HepG2 (cell line): Measurements from ENCODE around the gene LDLR. TPM values are rescaled to one million over a fixed set of nuclear protein-coding genes. Genes with fewer than 3 reads are reported as not detected.

Experiments
- ATAC-seq: fragments of 200-7000 bp; cut with Tn5 transposase; 3 replicates; pipeline ENCODE4 v1.9.1; 2020; ENCODE audit warnings: mild to moderate bottlenecking, moderate library complexity
- BruUV-seq: library from RNA; stranded (reverse); fragments of 400-500 nt; replicated peaks from 2 replicates; lab custom pipeline; 2021; lab: Mats Ljungman, UMichigan
- CTCF ChIA-PET: fragments of 300-600 bp; formaldehyde crosslinking; extraction: SDS; loops from one replicate; lab custom pipeline; 2021; ENCODE audit warnings: low total read pairs, inconsistent platforms, low intra/inter-chr PET ratio; lab: Yijun Ruan, JAX
- POLR2A ChIA-PET: fragments of 350-600 bp; sonication (Branson Sonifier 250); formaldehyde crosslinking; loops from one replicate; lab custom pipeline; 2020; ENCODE audit warnings: antibody characterized with exemption, inconsistent platforms; lab: Yijun Ruan, JAX
- DNase-seq: peaks from one replicate; pipeline ENCODE4 v3.0.0-alpha.2; 2015; ENCODE audit warnings: low spot score
- FAIRE-seq: peaks from 3 replicates; lab custom pipeline; 2011; peaks lifted over from hg19 to GRCh38; lab: Jason Lieb, UNC
- H2AFZ ChIP-seq: one replicate; pipeline ENCODE4 v1.6.1; 2011; ENCODE audit warnings: low read length, inconsistent platforms
- H3K27ac ChIP-seq: fragments of 300-600 bp; 3 replicates; pipeline ENCODE4 v1.8.0; 2011; ENCODE audit warnings: mixed run types, mild to moderate bottlenecking, mixed read lengths, low read length, inconsistent platforms; ENCODE audit not compliant: insufficient read depth; ENCODE audit errors: extremely low read length
- H3K27me3 ChIP-seq, 2 experiments: fragments of 200-600 bp in 1 of 2; 2 replicates in 1 of 2; 3 replicates in 1 of 2; pipeline versions ENCODE4 v1.6.0 to v1.8.0; 2011; ENCODE audit warnings: low read length in 2 of 2, mild to moderate bottlenecking in 2 of 2, moderate library complexity in 2 of 2, inconsistent platforms in 1 of 2; ENCODE audit not compliant: insufficient read depth in 2 of 2, control insufficient read depth in 1 of 2
- H3K36me3 ChIP-seq, 2 experiments: fragments of 200-600 bp in 1 of 2; replicated peaks in 1 of 2; 2 replicates in 1 of 2; 3 replicates in 1 of 2; pipeline versions ENCODE4 v1.5.1 to v1.8.0; 2011; ENCODE audit warnings: low read length in 2 of 2, inconsistent platforms in 1 of 2; ENCODE audit not compliant: insufficient read depth in 2 of 2, control insufficient read depth in 1 of 2
- H3K4me1 ChIP-seq: 2 replicates; pipeline ENCODE4 v1.5.1; 2012; ENCODE audit warnings: low read length, inconsistent platforms; ENCODE audit not compliant: insufficient read depth
- H3K4me2 ChIP-seq: 2 replicates; pipeline ENCODE4 v1.6.0; 2011; ENCODE audit warnings: low read depth, low read length, inconsistent platforms
- H3K4me3 ChIP-seq, 3 experiments: fragments of 200-600 bp in 1 of 3; sonication (generic), shearing (Covaris generic) in 1 of 3; replicated peaks in 1 of 3; 2 replicates each; pipeline ENCODE4 v1.5.1; 2011 to 2016; ENCODE audit warnings: low read length in 3 of 3, inconsistent platforms in 2 of 3, low read depth in 2 of 3, mild to moderate bottlenecking in 2 of 3, control low read depth in 1 of 3, mixed read lengths in 1 of 3; ENCODE audit not compliant: insufficient read depth in 1 of 3
- H3K79me2 ChIP-seq: one replicate; pipeline ENCODE4 v1.6.1; 2011; ENCODE audit warnings: low read length, inconsistent platforms; ENCODE audit not compliant: insufficient read depth
- H3K9ac ChIP-seq: 2 replicates; pipeline ENCODE4 v1.6.0; 2011; ENCODE audit warnings: mild to moderate bottlenecking, low read depth, low read length, inconsistent platforms; ENCODE audit not compliant: insufficient read depth
- H3K9me3 ChIP-seq: 2 replicates; pipeline ENCODE4 v1.5.1; 2012; ENCODE audit warnings: mild to moderate bottlenecking, low read length
- H4K20me1 ChIP-seq: 2 replicates; pipeline ENCODE4 v1.6.0; 2011; ENCODE audit warnings: inconsistent platforms, mild to moderate bottlenecking, low read length, moderate library complexity; ENCODE audit not compliant: insufficient read depth
- ATM ChIP-seq: fragments of 450-650 bp; IDR thresholded peaks from 2 replicates; pipeline ENCODE4 v1.7.1; 2017; ENCODE audit warnings: mild to moderate bottlenecking, borderline replicate concordance
- CBX5 ChIP-seq: sonication (generic); formaldehyde crosslinking; IDR thresholded peaks from 2 replicates; pipeline ENCODE4 v1.4.0; 2020; ENCODE audit warnings: missing genetic modification reagents, borderline replicate concordance
- ELF1 ChIP-seq: sonication (generic); formaldehyde crosslinking; IDR thresholded peaks from 2 replicates; pipeline ENCODE4 v1.4.0; 2020; ENCODE audit warnings: missing genetic modification reagents
- HDAC6 ChIP-seq: fragments of 200-600 bp; sonication (generic); IDR thresholded peaks from 2 replicates; pipeline ENCODE4 v1.7.0; 2017; ENCODE audit warnings: mild to moderate bottlenecking, antibody characterized with exemption, low read length, low read depth
- ISL2 ChIP-seq: sonication (generic); formaldehyde crosslinking; IDR thresholded peaks from 2 replicates; pipeline ENCODE4 v1.5.0; 2020; ENCODE audit warnings: missing genetic modification reagents
- SIN3A ChIP-seq: IDR thresholded peaks from 2 replicates; pipeline ENCODE4 v1.6.1; 2011; ENCODE audit warnings: low read depth, mild to moderate bottlenecking, control low read depth, low read length, borderline replicate concordance
- U2AF2 ChIP-seq: fragments of 200-400 bp; formaldehyde crosslinking; IDR thresholded peaks from 2 replicates; pipeline ENCODE4 v1.6.1; 2017; ENCODE audit warnings: low read depth, mild to moderate bottlenecking, low read length
- ZFP1 ChIP-seq: IDR thresholded peaks from 2 replicates; pipeline ENCODE4 v1.6.1; 2016
- ZNF101 ChIP-seq: sonication (generic); formaldehyde crosslinking; IDR thresholded peaks from 2 replicates; pipeline ENCODE4 v1.4.0; 2020; ENCODE audit warnings: mild to moderate bottlenecking, low read depth, missing genetic modification reagents, borderline replicate concordance
- ZNF354B ChIP-seq: sonication (generic); formaldehyde crosslinking; IDR thresholded peaks from 2 replicates; pipeline ENCODE4 v1.8.0; 2022; ENCODE audit warnings: mild to moderate bottlenecking, missing genetic modification reagents
- ZNF430 ChIP-seq: sonication (generic); formaldehyde crosslinking; IDR thresholded peaks from 2 replicates; pipeline ENCODE4 v1.9.0; 2021; ENCODE audit warnings: mild to moderate bottlenecking, missing genetic modification reagents
- ZNF589 ChIP-seq: sonication (generic); formaldehyde crosslinking; conservative IDR thresholded peaks from 2 replicates; pipeline ENCODE4 v1.8.0; 2022; ENCODE audit warnings: mild to moderate bottlenecking, moderate library complexity, missing genetic modification reagents
- ZNF792 ChIP-seq: IDR thresholded peaks from 2 replicates; pipeline ENCODE4 v1.6.1; 2016
- WGBS: methylation state at CpG from one replicate; pipeline ENCODE4 v1.1.6; 2017; ENCODE audit warnings: low lambda C conversion rate; 5-methylcytosine and 5-hydroxymethylcytosine counted together
- in situ Hi-C: cut with HindIII; loops from 2 replicates; pipeline ENCODE4 v1.10.0; 2017; ENCODE audit warnings: low pct_unique_long_range_greater_than_20kb; ENCODE audit not compliant: extremely low pct_ligation_motif_present
- intact Hi-C: fragments of 100-400 bp; cut with micrococcal nuclease; formaldehyde crosslinking; loops from one replicate; pipeline ENCODE4 v1.10.0; 2022; ENCODE audit not compliant: unreplicated experiment
- polyA plus RNA-seq, 8 experiments: library from polyadenylated mRNA; depleted of rRNA in 3 of 8; stranded (reverse) in 7 of 8; unstranded in 1 of 8; fragments of >200 nt; fragmentation: Illumina TruSeq in 4 of 8; extraction: Trizol in 4 of 8; gene quantifications; 2 replicates each; pipeline versions ENCODE4 v1.2.1 to v1.2.3, GENCODE V29; 2011 to 2016; ENCODE audit warnings: low read depth in 4 of 8, missing spikeins in 1 of 8, mixed read lengths in 1 of 8; ENCODE audit not compliant: insufficient read depth in 1 of 8
- total RNA-seq, 5 experiments: library from RNA; depleted of rRNA; stranded (reverse); fragments of >200 nt; fragmentation: Illumina TruSeq; extraction: Trizol; gene quantifications; 2 replicates each; pipeline ENCODE4 v1.2.3, GENCODE V29; 2016; ENCODE audit warnings: low read depth in 1 of 5

LDLR gene
- total and polyA plus RNA-seq, 2 of the 13 experiments (the other 11 are each of a cell fraction or from before 2014, with no cell fraction given) = 51.6 to 92.5 TPM

GRCh38 chr19:11045536-11045935 lies 43.7 kb upstream of the LDLR start (continued):
- TF ChIP-seq ZNF589 (CRISPR knock-in tag) = no peak
- TF ChIP-seq SIN3A = no peak
- TF ChIP-seq ZNF354B (CRISPR knock-in tag) = no peak
- TF ChIP-seq, all 625 proteins: peak for 0

- Histone ChIP-seq H3K4me2 (no peak overlapping the region), H3K4me1 (no peaks in the 10 kb centered on the region), H3K9me3 (no peaks in the 10 kb centered on the region), H2AFZ (no peak overlapping the region), H3K27me3 (no peaks in the 10 kb centered on the region), H3K9ac (no peak overlapping the region), H3K79me2 (no peaks in the 10 kb centered on the region), H3K27ac (no peak overlapping the region), H3K36me3 (peaks cover 9 to 36% of the 10 kb centered on the region in 2 experiments; a peak in 4 of 5 replicates), H3K4me3 (no peak overlapping the region), H4K20me1 (no peaks in the 10 kb centered on the region)
- ChIA-PET CTCF (no interaction called here), POLR2A (no interaction called here)
- TF ChIP-seq ZNF101 = no peak
- TF ChIP-seq ZNF430 = no peak
- TF ChIP-seq ISL2 = no peak
- intact Hi-C loops (no loop called here), in situ Hi-C loops (no loop called here)
- BruUV-seq = no TSS peak
- FAIRE-seq (no peak), DNase-seq (no peak), ATAC-seq (no peak)
- WGBS = 95% methylated on average over 14 of the region's 14 CpGs
These were observed 42.5 kb upstream of the LDLR start for GRCh38 chr19:11046605-11047354.

GRCh38 chr19:11047866-11048265 lies 41.4 kb upstream of the LDLR start:
- no TSS peak for BruUV-seq
- 97% methylated on average over 4 of the region's 4 CpGs for WGBS
- ATAC-seq (no peak), DNase-seq (no peak), FAIRE-seq (no peak)
- in situ Hi-C loops = no loop called here
- Histone ChIP-seq H3K27me3 (no peaks in the 10 kb centered on the region), H3K4me2 (no peak overlapping the region), H2AFZ (no peak overlapping the region), H3K9me3 (no peaks in the 10 kb centered on the region), H3K4me1 (no peaks in the 10 kb centered on the region), H4K20me1 (no peaks in the 10 kb centered on the region), H3K27ac (no peak overlapping the region), H3K79me2 (no peaks in the 10 kb centered on the region), H3K36me3 (peaks cover 8 to 30% of the 10 kb centered on the region in 2 experiments; a peak in 4 of 5 replicates), H3K9ac (no peak overlapping the region), H3K4me3 (no peak overlapping the region)
- ChIA-PET CTCF (no interaction called here), POLR2A (no interaction called here)
- TF ChIP-seq ZFP1 = no peak
- TF ChIP-seq ATM = no peak
- no peak for TF ChIP-seq ZNF792 (CRISPR knock-in tag)
- no peak for TF ChIP-seq ZNF589 (CRISPR knock-in tag)
- TF ChIP-seq CBX5 = no peak
- no peak for TF ChIP-seq ELF1 (CRISPR knock-in tag)
- no peak for TF ChIP-seq HDAC6
- TF ChIP-seq U2AF2 = no peak
- intact Hi-C loops = no loop called here
